ENCODE data around the gene USP33. TPM values are rescaled to one million over a fixed set of nuclear protein-coding genes. Genes with fewer than 3 reads are reported as not detected.

USP33 gene
- total and polyA plus RNA-seq, 2 of the 8 experiments (the other 6 are each of a cell fraction or from before 2014, with no cell fraction given) = 20.0 to 55.5 TPM

- no peak overlapping the region for H3K27ac ChIP-seq (ENCODE audit: low read depth, low read length)
- no peak overlapping the region for H3K14ac ChIP-seq (ENCODE audit: insufficient read length)
- no peak overlapping the region for H2AFZ ChIP-seq (ENCODE audit: low read length)
Measured at GRCh38 chr1:77658271-77658670, 101.4 kb downstream of the USP33 start.

More at GRCh38 chr1:77658271-77658670, 101.4 kb downstream of the USP33 start:
- Histone ChIP-seq H3K56ac (replicated peaks; ENCODE audit: insufficient read length, low read depth, low read length) (no peak overlapping the region), H2BK5ac (ENCODE audit: low read depth, low read length) (no peak overlapping the region), H3K4ac (replicated peaks; ENCODE audit: insufficient read length, low read depth, low read length) (no peak overlapping the region), H3K9me3 (ENCODE audit: insufficient read depth in 2 of 2, low read depth in 1 of 2, low read length in 1 of 2) (no peaks in the 10 kb centered on the region), H2BK120ac (replicated peaks; ENCODE audit: low read depth, low read length) (no peak overlapping the region), H4K91ac (replicated peaks; ENCODE audit: insufficient read length, low read length) (no peak overlapping the region), H2BK12ac (ENCODE audit: low read depth, low read length) (no peak overlapping the region), H3K4me2 (ENCODE audit: insufficient read depth in 1 of 2, low read depth in 2 of 2, low read length in 2 of 2) (no peak overlapping the region), H3K18ac (ENCODE audit: extremely low read depth, low read length) (no peak overlapping the region), H3K23ac (ENCODE audit: insufficient read length) (no peak overlapping the region), H4K5ac (ENCODE audit: insufficient read length, low read depth, low read length) (no peak overlapping the region), H3K4me1 (replicated peaks in 1 of 4; ENCODE audit: control insufficient read depth in 3 of 4, insufficient read depth in 4 of 4, low read length in 3 of 4) (no peaks in the 10 kb centered on the region), H3K23me2 (ENCODE audit: low read depth, low read length) (no peaks in the 10 kb centered on the region; the same call in 1 of the 2 replicates), H3K9ac (replicated peaks in 1 of 4; ENCODE audit: extremely low read depth in 1 of 4, low read depth in 3 of 4, low read length in 3 of 4) (no peak overlapping the region), H4K8ac (ENCODE audit: extremely low read depth, insufficient read depth, low read length) (no peak overlapping the region), H3K79me2 (ENCODE audit: control insufficient read depth in 1 of 2, insufficient read depth in 2 of 2, low read length in 2 of 2) (peaks cover 5 to 92% of the 10 kb centered on the region in 2 experiments), H3K36me3 (ENCODE audit: control insufficient read depth in 2 of 4, insufficient read depth in 4 of 4, low read length in 3 of 4) (no peaks in the 10 kb centered on the region; a peak in 1 of 8 replicates), H3K79me1 (ENCODE audit: low read depth, low read length) (no peaks in the 10 kb centered on the region; the same call in 1 of the 2 replicates), H2AK5ac (ENCODE audit: low read depth, low read length) (no peak overlapping the region), H2BK15ac (ENCODE audit: low read length) (no peak overlapping the region), H2BK20ac (ENCODE audit: low read length) (no peak overlapping the region), H3K27me3 (replicated peaks in 1 of 4; ENCODE audit: control insufficient read depth in 3 of 4, extremely low read depth in 1 of 4, insufficient read depth in 3 of 4, low read length in 3 of 4) (no peaks in the 10 kb centered on the region), H3K4me3 (ENCODE audit: extremely low read depth in 1 of 4, insufficient read depth in 2 of 4, low read depth in 3 of 4, low read length in 4 of 4) (no peak overlapping the region), H4K20me1 (replicated peaks in 1 of 2; ENCODE audit: control insufficient read depth in 1 of 2, insufficient read depth in 2 of 2, low read length in 2 of 2) (peaks cover 2 to 5% of the 10 kb centered on the region in 2 experiments)
- FAIRE-seq (no peak), DNase-seq (ENCODE audit: low read depth in 1 of 2, low spot score in 2 of 2) (no peak)
- 99% methylated on average over 6 of the region's 6 CpGs; no CpG with 5 or more reads in 1 of the 2 experiments for WGBS, 2 experiments (ENCODE audit: extremely low coverage in 1 of 2, insufficient coverage in 1 of 2, insufficient read length in 1 of 2, insufficient replicate concordance in 2 of 2, low coverage in 1 of 2, low lambda C conversion rate in 2 of 2, missing lambda C conversion rate in 1 of 2)
- ChIA-PET POLR2A (ENCODE audit: partially characterized antibody) (interaction anchor here (0.6 to 0.9 kb wide), 2 partner anchors 25 to 317 kb away, joined by 3 read pairs; partner anchors contain the start of gene ZZZ3), CTCF (ENCODE audit: partially characterized antibody) (interaction anchor here (1.0 kb wide), 1 partner anchor 10 kb away, joined by 6 read pairs; no protein-coding TSS in a partner anchor)
- TF ChIP-seq KDM4A (IDR thresholded peaks at IDR 0.05; ENCODE audit: low read depth, low read length, severe bottlenecking) (no peak), PHF8 (conservative IDR thresholded peaks at IDR 0.05; ENCODE audit: low read depth, low read length) (no peak), POU5F1 (IDR thresholded peaks at IDR 0.05; ENCODE audit: low read depth, low read length) (no peak)

Measured in H1 (cell line).